Measurements from ENCODE around the gene CLCNKB. TPM values are rescaled to one million over a fixed set of nuclear protein-coding genes. Genes with fewer than 3 reads are reported as not detected.

CLCNKB gene
- polyA plus RNA-seq, 2 donors, result 0.06 TPM; not detected in 1

GRCh38 chr1:16014509-16015482 is 28.8 kb upstream of the CLCNKB start:
- Histone ChIP-seq H3K27me3 (ENCODE audit: control insufficient read depth in 1 of 2, insufficient read depth in 2 of 2, low read length in 2 of 2) (no peaks in the 10 kb centered on the region), H3K27ac (ENCODE audit: low read depth in 2 of 2, low read length in 1 of 2) (peak overlapping the region; percentile 77 to 81)

GRCh38 chr1:16015491-16015890 is 28.1 kb upstream of the CLCNKB start:
- 91 to 93% methylated on average over 25 of the region's 25 CpGs for WGBS, 2 donors

More at GRCh38 chr1:16014509-16015482, 28.8 kb upstream of the CLCNKB start:
- no peaks in the 10 kb centered on the region for H3K36me3 ChIP-seq (ENCODE audit: control insufficient read depth in 2 of 2, insufficient read depth in 2 of 2, low read length in 1 of 2)
- H3K4me3 ChIP-seq (ENCODE audit: low read depth in 1 of 2, low read length in 2 of 2), result no peak overlapping the region
- peaks cover 3 to 14% of the 10 kb centered on the region in 2 donors for H3K4me1 ChIP-seq (ENCODE audit: control insufficient read depth in 2 of 2, insufficient read depth in 2 of 2, low read length in 1 of 2)
- WGBS, 2 donors, result 55 to 70% methylated on average over 17 of the region's 17 CpGs
- no peaks in the 10 kb centered on the region for H3K9me3 ChIP-seq (ENCODE audit: control insufficient read depth in 2 of 2, insufficient read depth in 1 of 2, low read depth in 1 of 2, low read length in 1 of 2)

GRCh38 chr1:16015960-16016901 is 27.4 kb upstream of the CLCNKB start:
- Histone ChIP-seq H3K4me1 (ENCODE audit: control insufficient read depth in 2 of 2, insufficient read depth in 2 of 2, low read length in 1 of 2) (peaks cover 3 to 14% of the 10 kb centered on the region in 2 donors), H3K27me3 (ENCODE audit: control insufficient read depth in 1 of 2, insufficient read depth in 2 of 2, low read length in 2 of 2) (no peaks in the 10 kb centered on the region), H3K36me3 (ENCODE audit: control insufficient read depth in 2 of 2, insufficient read depth in 2 of 2, low read length in 1 of 2) (no peaks in the 10 kb centered on the region), H3K9me3 (ENCODE audit: control insufficient read depth in 2 of 2, insufficient read depth in 1 of 2, low read depth in 1 of 2, low read length in 1 of 2) (no peaks in the 10 kb centered on the region), H3K4me3 (ENCODE audit: low read depth in 1 of 2, low read length in 2 of 2) (no peak overlapping the region), H3K27ac (ENCODE audit: low read depth in 2 of 2, low read length in 1 of 2) (peak overlapping the region; percentile 77 to 81)
- WGBS, 2 donors, result 69% methylated on average over 20 to 23 of the region's 23 CpGs

More at GRCh38 chr1:16015491-16015890, 28.1 kb upstream of the CLCNKB start:
- H3K4me3 ChIP-seq (ENCODE audit: low read depth in 1 of 2, low read length in 2 of 2), result no peak overlapping the region
- H3K4me1 ChIP-seq (ENCODE audit: control insufficient read depth in 2 of 2, insufficient read depth in 2 of 2, low read length in 1 of 2), result peaks cover 3 to 14% of the 10 kb centered on the region in 2 donors
- H3K27me3 ChIP-seq (ENCODE audit: control insufficient read depth in 1 of 2, insufficient read depth in 2 of 2, low read length in 2 of 2), result no peaks in the 10 kb centered on the region
- H3K36me3 ChIP-seq (ENCODE audit: control insufficient read depth in 2 of 2, insufficient read depth in 2 of 2, low read length in 1 of 2), result no peaks in the 10 kb centered on the region
- H3K27ac ChIP-seq (ENCODE audit: low read depth in 2 of 2, low read length in 1 of 2), result peak overlapping the region; percentile 77 to 81
- no peaks in the 10 kb centered on the region for H3K9me3 ChIP-seq (ENCODE audit: control insufficient read depth in 2 of 2, insufficient read depth in 1 of 2, low read depth in 1 of 2, low read length in 1 of 2)

GRCh38 chr1:16017076-16017460 is 26.5 kb upstream of the CLCNKB start:
- Histone ChIP-seq H3K4me1 (ENCODE audit: control insufficient read depth in 2 of 2, insufficient read depth in 2 of 2, low read length in 1 of 2) (peaks cover 3 to 14% of the 10 kb centered on the region in 2 donors), H3K36me3 (ENCODE audit: control insufficient read depth in 2 of 2, insufficient read depth in 2 of 2, low read length in 1 of 2) (no peaks in the 10 kb centered on the region), H3K27ac (ENCODE audit: low read depth in 2 of 2, low read length in 1 of 2) (peak overlapping the region; percentile 77 to 81), H3K4me3 (ENCODE audit: low read depth in 1 of 2, low read length in 2 of 2) (no peak overlapping the region), H3K9me3 (ENCODE audit: control insufficient read depth in 2 of 2, insufficient read depth in 1 of 2, low read depth in 1 of 2, low read length in 1 of 2) (no peaks in the 10 kb centered on the region), H3K27me3 (ENCODE audit: control insufficient read depth in 1 of 2, insufficient read depth in 2 of 2, low read length in 2 of 2) (no peaks in the 10 kb centered on the region)
- WGBS, 2 donors, result 79 to 88% methylated on average over 10 of the region's 10 CpGs

GRCh38 chr1:16017461-16018303 is 25.9 kb upstream of the CLCNKB start, which contains the start of gene HSPB7:
Gene HSPB7 (minus strand): TSS chr1:16018043. CDS start chr1:16017963, 80 bp downstream.
- H3K27me3 ChIP-seq (ENCODE audit: control insufficient read depth in 1 of 2, insufficient read depth in 2 of 2, low read length in 2 of 2), result no peaks in the 10 kb centered on the region
- H3K9me3 ChIP-seq (ENCODE audit: control insufficient read depth in 2 of 2, insufficient read depth in 1 of 2, low read depth in 1 of 2, low read length in 1 of 2), result no peaks in the 10 kb centered on the region
- WGBS, 2 donors, result 27 to 44% methylated on average over 35 to 37 of the region's 37 CpGs
- no peaks in the 10 kb centered on the region for H3K36me3 ChIP-seq (ENCODE audit: control insufficient read depth in 2 of 2, insufficient read depth in 2 of 2, low read length in 1 of 2)
- peak within 1 kb of the TSS; percentile 77 to 81 for H3K27ac ChIP-seq (ENCODE audit: low read depth in 2 of 2, low read length in 1 of 2)
- H3K4me1 ChIP-seq (ENCODE audit: control insufficient read depth in 2 of 2, insufficient read depth in 2 of 2, low read length in 1 of 2), result peaks cover 0 to 8% of the 10 kb centered on the region in 2 donors
- H3K4me3 ChIP-seq (ENCODE audit: low read depth in 1 of 2, low read length in 2 of 2), result peak within 1 kb of the TSS; percentile 9 to 26

- H3K27me3 ChIP-seq (ENCODE audit: control insufficient read depth in 1 of 2, insufficient read depth in 2 of 2, low read length in 2 of 2), result no peaks in the 10 kb centered on the region
- H3K36me3 ChIP-seq (ENCODE audit: control insufficient read depth in 2 of 2, insufficient read depth in 2 of 2, low read length in 1 of 2), result no peaks in the 10 kb centered on the region
- H3K4me3 ChIP-seq (ENCODE audit: low read depth in 1 of 2, low read length in 2 of 2), result no peak overlapping the region
- peak overlapping the region; percentile 77 to 81 for H3K27ac ChIP-seq (ENCODE audit: low read depth in 2 of 2, low read length in 1 of 2)
- WGBS, 2 donors, result 56 to 65% methylated on average over 4 of the region's 4 CpGs
- H3K4me1 ChIP-seq (ENCODE audit: control insufficient read depth in 2 of 2, insufficient read depth in 2 of 2, low read length in 1 of 2), result peaks cover 0 to 8% of the 10 kb centered on the region in 2 donors
- H3K9me3 ChIP-seq (ENCODE audit: control insufficient read depth in 2 of 2, insufficient read depth in 1 of 2, low read depth in 1 of 2, low read length in 1 of 2), result no peaks in the 10 kb centered on the region
Measured at GRCh38 chr1:16018308-16018707, 25.3 kb upstream of the CLCNKB start.

- H3K4me1 ChIP-seq (ENCODE audit: control insufficient read depth in 2 of 2, insufficient read depth in 2 of 2, low read length in 1 of 2), result peaks cover 0 to 8% of the 10 kb centered on the region in 2 donors
- 72 to 79% methylated on average over 22 to 23 of the region's 23 CpGs for WGBS, 2 donors
- H3K36me3 ChIP-seq (ENCODE audit: control insufficient read depth in 2 of 2, insufficient read depth in 2 of 2, low read length in 1 of 2), result no peaks in the 10 kb centered on the region
- no peaks in the 10 kb centered on the region for H3K9me3 ChIP-seq (ENCODE audit: control insufficient read depth in 2 of 2, insufficient read depth in 1 of 2, low read depth in 1 of 2, low read length in 1 of 2)
- no peaks in the 10 kb centered on the region for H3K27me3 ChIP-seq (ENCODE audit: control insufficient read depth in 1 of 2, insufficient read depth in 2 of 2, low read length in 2 of 2)
- H3K4me3 ChIP-seq (ENCODE audit: low read depth in 1 of 2, low read length in 2 of 2), result no peak overlapping the region
- peak overlapping the region; percentile 77 to 81 for H3K27ac ChIP-seq (ENCODE audit: low read depth in 2 of 2, low read length in 1 of 2)
Measured at GRCh38 chr1:16018749-16019643, 24.6 kb upstream of the CLCNKB start.

GRCh38 chr1:16019644-16020277 is 23.8 kb upstream of the CLCNKB start:
- WGBS, 2 donors, result 55 to 71% methylated on average over 9 of the region's 9 CpGs
- H3K4me1 ChIP-seq (ENCODE audit: control insufficient read depth in 2 of 2, insufficient read depth in 2 of 2, low read length in 1 of 2), result peaks cover 0 to 5% of the 10 kb centered on the region in 2 donors
- H3K27ac ChIP-seq (ENCODE audit: low read depth in 2 of 2, low read length in 1 of 2), result peak overlapping the region; percentile 77 to 81

More at GRCh38 chr1:16019644-16020277, 23.8 kb upstream of the CLCNKB start:
- Histone ChIP-seq H3K27me3 (ENCODE audit: control insufficient read depth in 1 of 2, insufficient read depth in 2 of 2, low read length in 2 of 2) (no peaks in the 10 kb centered on the region), H3K4me3 (ENCODE audit: low read depth in 1 of 2, low read length in 2 of 2) (no peak overlapping the region), H3K36me3 (ENCODE audit: control insufficient read depth in 2 of 2, insufficient read depth in 2 of 2, low read length in 1 of 2) (no peaks in the 10 kb centered on the region), H3K9me3 (ENCODE audit: control insufficient read depth in 2 of 2, insufficient read depth in 1 of 2, low read depth in 1 of 2, low read length in 1 of 2) (no peaks in the 10 kb centered on the region)

Measured in esophagus (tissue), 2 donors.